Heart left ventricle (tissue), 13 donors: Measurements from ENCODE around the gene YWHAQ.

ENCODE experiments used
- POLR2A ChIP-seq, 2 donors: fragments of 450-650 bp; IDR thresholded peaks; one replicate each; pipeline ENCODE4 v1.6.1; 2017; ENCODE audit warnings: antibody characterized with exemption in 2 of 2, mild to moderate bottlenecking in 2 of 2, moderate library complexity in 2 of 2
- TF ChIP-seq, protein P1 (sequence below), 12 donors: fragments of 200-600 bp; sonication (generic) in 4 of 12; IDR thresholded peaks; one replicate each; pipeline versions ENCODE4 v1.5.0 to v1.8.0; 2018 to 2022; ENCODE audit warnings: antibody characterized with exemption in 12 of 12, mild to moderate bottlenecking in 5 of 12
- donor health status: ischemic (EF 13 %, LVEDD 7.1; RV severe dilation, severe dysfunction).
- donor health status: DM: no; HTN: yes; CAD: no.
- donor health status: DM: no; HTN: no; CAD: no.
- donor health status: ischemic (EF 25% LVEDD 6.9; RV normal size, moderate dysfunction).
- donor health status: ischemic (EF 25% LVEDD 5.7; RV mildly dilated, moderate dysfunction).
- donor health status: ischemic (EF 35%, LVEDD 5.7; RV mildly dilated, moderate dysfunction).
- donor health status: nonischemic (EF 11% LVEDD 7.7; RV severe dilation, severe dysfunction).
- donor health status: DM: yes; HTN: yes; CAD: no.
- donor health status: PGD.
- donor health status: ischemic (EF 29% LVEDD 5.4; RV normal size, mild dysfunction).
- donor health status: nonischemic (EF 23%, LVEDD 6.1; RV moderate dilation, normal function).

DNA sequence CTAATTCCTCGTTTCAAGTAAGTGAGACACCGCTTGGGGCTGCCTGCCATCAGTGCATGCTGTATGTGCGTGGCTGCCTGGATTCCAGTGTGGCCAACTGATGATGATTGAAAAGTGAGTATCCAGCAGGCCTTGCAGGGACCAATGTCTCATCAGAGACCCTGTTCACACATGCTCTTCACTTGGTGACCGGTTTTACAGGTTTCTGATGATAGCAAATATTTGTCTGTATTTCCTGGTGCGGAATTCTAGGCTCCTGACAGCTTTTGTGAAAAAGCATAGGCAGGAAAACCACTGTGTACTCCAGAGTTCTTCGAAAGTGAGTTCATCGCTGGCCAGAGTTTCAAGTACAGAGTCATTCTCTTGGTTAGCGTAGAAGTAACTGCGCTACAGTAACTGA, 13.8 kb upstream of the YWHAQ start:
- TF ChIP-seq POLR2A (IDR thresholded peaks at IDR 0.05), result no peak
- TF ChIP-seq, protein P1, sequence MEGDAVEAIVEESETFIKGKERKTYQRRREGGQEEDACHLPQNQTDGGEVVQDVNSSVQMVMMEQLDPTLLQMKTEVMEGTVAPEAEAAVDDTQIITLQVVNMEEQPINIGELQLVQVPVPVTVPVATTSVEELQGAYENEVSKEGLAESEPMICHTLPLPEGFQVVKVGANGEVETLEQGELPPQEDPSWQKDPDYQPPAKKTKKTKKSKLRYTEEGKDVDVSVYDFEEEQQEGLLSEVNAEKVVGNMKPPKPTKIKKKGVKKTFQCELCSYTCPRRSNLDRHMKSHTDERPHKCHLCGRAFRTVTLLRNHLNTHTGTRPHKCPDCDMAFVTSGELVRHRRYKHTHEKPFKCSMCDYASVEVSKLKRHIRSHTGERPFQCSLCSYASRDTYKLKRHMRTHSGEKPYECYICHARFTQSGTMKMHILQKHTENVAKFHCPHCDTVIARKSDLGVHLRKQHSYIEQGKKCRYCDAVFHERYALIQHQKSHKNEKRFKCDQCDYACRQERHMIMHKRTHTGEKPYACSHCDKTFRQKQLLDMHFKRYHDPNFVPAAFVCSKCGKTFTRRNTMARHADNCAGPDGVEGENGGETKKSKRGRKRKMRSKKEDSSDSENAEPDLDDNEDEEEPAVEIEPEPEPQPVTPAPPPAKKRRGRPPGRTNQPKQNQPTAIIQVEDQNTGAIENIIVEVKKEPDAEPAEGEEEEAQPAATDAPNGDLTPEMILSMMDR (IDR thresholded peaks at IDR 0.05), result no peak
